Measurements from ENCODE around the gene ZNRF3. TPM values are rescaled to one million over a fixed set of nuclear protein-coding genes. Genes with fewer than 3 reads are reported as not detected.

The ZNRF3 gene
- polyA plus RNA-seq, 3 donors, result 0.13 TPM; not detected in 2

- Histone ChIP-seq H3K4me1 (ENCODE audit: control insufficient read depth in 1 of 2, insufficient read depth in 2 of 2, low read length in 2 of 2) (no peaks in the 10 kb centered on the region), H3K27me3 (ENCODE audit: control insufficient read depth in 2 of 2, insufficient read depth in 2 of 2, low read length in 2 of 2) (peaks cover 7 to 9% of the 10 kb centered on the region in 2 donors), H3K9ac (ENCODE audit: insufficient read depth, low read length, poor library complexity, severe bottlenecking) (no peak overlapping the region), H4K20me1 (ENCODE audit: insufficient read depth, low read length) (no peaks in the 10 kb centered on the region), H3K4me3 (replicated peaks in 1 of 3; ENCODE audit: low read depth in 2 of 3, low read length in 3 of 3) (no peak overlapping the region), H3K36me3 (replicated peaks in 1 of 2; ENCODE audit: control insufficient read depth in 1 of 2, insufficient read depth in 2 of 2, low read length in 2 of 2) (no peaks in the 10 kb centered on the region), H3K27ac (ENCODE audit: low read depth in 1 of 2, low read length in 2 of 2) (no peak overlapping the region), H3K79me2 (ENCODE audit: insufficient read depth, low read length) (no peaks in the 10 kb centered on the region), H2AFZ (ENCODE audit: insufficient read depth, low read depth, low read length, poor library complexity, severe bottlenecking) (no peak overlapping the region), H3K4me2 (replicated peaks; ENCODE audit: extremely low read depth, low read length, poor library complexity, severe bottlenecking) (no peak overlapping the region), H3K9me3 (replicated peaks in 1 of 2; ENCODE audit: control insufficient read depth in 1 of 2, insufficient read depth in 1 of 2, low read length in 2 of 2) (no peaks in the 10 kb centered on the region)
- Mint-ChIP-seq H3K9me3 (peaks cover 0 to 1% (median 0%) of the 10 kb centered on the region in 7 donors), H3K27me3 (ENCODE audit: low read depth in 3 of 3) (peaks cover 11 to 26% (median 14%) of the 10 kb centered on the region in 3 donors), H3K4me1 (no peaks in the 10 kb centered on the region), H3K27ac (no peak overlapping the region), H3K36me3 (no peaks in the 10 kb centered on the region), H3K4me3 (no peak overlapping the region)
- no peak for TF ChIP-seq CTCF (IDR thresholded peaks at IDR 0.05)
- 100% methylated on average over 3 of the region's 4 CpGs for WGBS (ENCODE audit: insufficient coverage)
- intact Hi-C loops (cut with micrococcal nuclease), result no loop called here
- DNase-seq, result no peak
These were observed 93.7 kb downstream of the ZNRF3 start for GRCh38 chr22:28977060-28977459.

GRCh38 chr22:28977481-28977971, 94.2 kb downstream of the ZNRF3 start:
- no peak overlapping the region for H3K4me3 ChIP-seq (replicated peaks in 1 of 3; ENCODE audit: low read depth in 2 of 3, low read length in 3 of 3)
- H4K20me1 ChIP-seq (ENCODE audit: insufficient read depth, low read length), result no peaks in the 10 kb centered on the region
- Mint-ChIP-seq H3K36me3 (no peaks in the 10 kb centered on the region), H3K4me1 (no peaks in the 10 kb centered on the region), H3K9me3 (peaks cover 0 to 2% (median 0%) of the 10 kb centered on the region in 7 donors), H3K27ac (no peak overlapping the region), H3K27me3 (ENCODE audit: low read depth in 3 of 3) (peaks cover 11 to 26% (median 14%) of the 10 kb centered on the region in 3 donors), H3K4me3 (no peak overlapping the region)
- no peak overlapping the region for H3K9ac ChIP-seq (ENCODE audit: insufficient read depth, low read length, poor library complexity, severe bottlenecking)
- H3K27ac ChIP-seq (ENCODE audit: low read depth in 1 of 2, low read length in 2 of 2), result no peak overlapping the region
- H3K36me3 ChIP-seq (replicated peaks in 1 of 2; ENCODE audit: control insufficient read depth in 1 of 2, insufficient read depth in 2 of 2, low read length in 2 of 2), result no peaks in the 10 kb centered on the region
- no peak overlapping the region for H3K4me2 ChIP-seq (replicated peaks; ENCODE audit: extremely low read depth, low read length, poor library complexity, severe bottlenecking)
- no peak for DNase-seq
- TF ChIP-seq CTCF (IDR thresholded peaks at IDR 0.05), result no peak
- H2AFZ ChIP-seq (ENCODE audit: insufficient read depth, low read depth, low read length, poor library complexity, severe bottlenecking), result no peak overlapping the region
- H3K79me2 ChIP-seq (ENCODE audit: insufficient read depth, low read length), result no peaks in the 10 kb centered on the region
- H3K4me1 ChIP-seq (ENCODE audit: control insufficient read depth in 1 of 2, insufficient read depth in 2 of 2, low read length in 2 of 2), result no peaks in the 10 kb centered on the region
- 100% methylated on average over 1 of the region's 5 CpGs for WGBS (ENCODE audit: insufficient coverage)
- H3K9me3 ChIP-seq (replicated peaks in 1 of 2; ENCODE audit: control insufficient read depth in 1 of 2, insufficient read depth in 1 of 2, low read length in 2 of 2), result no peaks in the 10 kb centered on the region
- intact Hi-C loops (cut with micrococcal nuclease), result no loop called here
- peaks cover 7 to 9% of the 10 kb centered on the region in 2 donors for H3K27me3 ChIP-seq (ENCODE audit: control insufficient read depth in 2 of 2, insufficient read depth in 2 of 2, low read length in 2 of 2)
